HG02759 (cell line): ENCODE measurements around the gene GPC6.
"Not testable (repeated sequence)": the region's sequence is repeated elsewhere in the genome, so short reads cannot be mapped to it uniquely, and the experiment has no call there.

Experiments
- ATAC-seq: cut with Tn5 transposase; IDR thresholded peaks from one replicate; pipeline ENCODE4 v1.9.1; 2021; ENCODE audit warnings: mild to moderate bottlenecking, moderate library complexity; ENCODE audit not compliant: unreplicated experiment

The GPC6 gene

DNA sequence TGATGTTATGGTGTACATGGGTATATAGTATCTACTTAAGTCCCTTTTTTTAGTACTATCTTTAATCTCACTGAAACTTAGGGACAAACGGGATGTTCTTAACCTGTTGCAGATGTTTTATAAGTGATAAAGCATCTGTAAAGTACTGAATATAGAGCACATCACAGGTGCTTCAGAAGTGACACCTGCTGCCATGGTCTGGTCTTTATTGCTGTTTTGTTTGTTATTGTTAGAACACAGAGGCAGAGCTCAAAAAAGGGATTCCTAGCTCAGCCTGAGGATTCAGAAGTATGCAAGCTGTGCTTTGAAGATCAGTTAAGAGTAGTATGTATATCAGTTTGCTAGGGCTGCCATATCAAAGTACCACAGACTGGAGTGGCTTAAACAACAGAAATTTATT is 1033.4 kb downstream of the GPC6 start:
- no peak for ATAC-seq

DNA sequence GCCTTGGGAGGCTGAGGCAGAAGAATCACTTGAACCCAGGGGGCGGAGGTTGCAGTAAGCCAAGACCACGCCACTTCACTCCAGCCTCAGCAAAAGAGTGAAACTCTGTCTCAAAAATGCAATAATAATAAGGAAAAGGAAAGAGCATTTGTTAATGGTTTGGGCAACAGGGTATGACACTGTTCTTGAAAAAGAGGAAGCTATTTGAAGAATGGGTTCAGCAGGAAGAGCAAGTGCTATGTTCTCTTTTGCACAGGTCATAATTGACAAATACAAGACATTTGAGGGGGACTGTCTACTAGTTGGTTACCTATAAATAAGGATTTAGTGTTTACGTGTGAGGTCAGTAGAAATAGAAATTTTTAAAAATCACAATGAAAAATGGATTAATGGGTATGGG is 1034.6 kb downstream of the GPC6 start:
- ATAC-seq, result no peak

GRCh38 chr13:94263038-94263437 is 1036.4 kb downstream of the GPC6 start:
- ATAC-seq, result no peak

DNA sequence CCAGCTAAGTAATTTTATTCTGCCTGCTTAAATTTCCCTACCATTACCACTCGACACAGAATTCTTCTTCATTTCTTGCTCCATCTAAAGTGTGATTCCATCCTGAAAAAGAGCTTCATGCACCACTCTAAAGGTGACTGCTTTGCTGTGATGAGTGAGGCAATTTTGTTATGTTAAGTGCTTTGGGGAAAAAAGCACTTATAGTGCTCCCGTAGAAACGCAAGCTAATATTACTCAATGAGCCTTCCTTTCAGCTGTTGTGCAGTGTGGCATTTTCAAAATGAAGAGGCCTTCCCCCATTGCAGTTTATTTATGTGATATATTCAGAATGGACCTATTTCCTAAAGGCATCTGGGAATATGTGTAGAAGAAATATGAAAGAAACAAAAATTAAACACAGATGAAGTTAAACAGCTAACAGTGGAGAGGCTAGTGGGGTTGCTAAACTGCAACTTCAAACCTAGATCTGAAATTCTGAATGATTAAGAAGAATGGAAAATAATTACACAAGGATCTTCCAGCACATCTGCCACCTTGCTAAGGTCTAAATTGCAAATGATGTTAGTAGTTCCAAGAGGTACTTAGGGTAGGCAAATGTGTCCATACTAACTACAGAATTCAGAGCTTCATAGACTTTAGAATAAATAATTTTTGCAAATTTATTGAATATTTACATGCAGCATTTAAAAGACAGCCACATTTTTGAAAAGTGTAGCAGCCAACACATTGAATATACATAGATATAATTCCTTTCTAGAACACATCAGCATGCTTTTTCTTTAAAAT is 1041.2 kb downstream of the GPC6 start:
- ATAC-seq, result no peak

DNA sequence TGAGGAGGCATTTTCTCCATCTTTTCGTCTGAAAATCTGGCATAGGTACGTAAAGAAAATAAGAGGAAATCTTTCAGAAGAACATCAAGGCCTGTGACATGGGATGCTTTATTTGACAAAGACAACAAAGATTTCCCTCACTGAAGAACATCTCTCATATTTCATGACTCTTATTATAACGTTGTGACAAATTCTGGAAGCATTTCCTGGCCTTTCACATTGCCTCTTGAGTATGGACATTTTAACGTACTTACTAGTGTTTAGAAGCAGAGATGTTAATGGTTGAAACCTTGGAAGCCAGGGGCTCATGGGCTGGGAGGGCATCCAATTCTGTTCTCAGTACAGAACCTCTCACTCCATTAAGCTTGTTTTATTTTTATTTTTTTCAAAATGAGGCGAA is 1042.1 kb downstream of the GPC6 start:
- no peak for ATAC-seq

- no peak for ATAC-seq
Observed at GRCh38 chr13:94269557-94269956, 1043.0 kb downstream of the GPC6 start.

DNA sequence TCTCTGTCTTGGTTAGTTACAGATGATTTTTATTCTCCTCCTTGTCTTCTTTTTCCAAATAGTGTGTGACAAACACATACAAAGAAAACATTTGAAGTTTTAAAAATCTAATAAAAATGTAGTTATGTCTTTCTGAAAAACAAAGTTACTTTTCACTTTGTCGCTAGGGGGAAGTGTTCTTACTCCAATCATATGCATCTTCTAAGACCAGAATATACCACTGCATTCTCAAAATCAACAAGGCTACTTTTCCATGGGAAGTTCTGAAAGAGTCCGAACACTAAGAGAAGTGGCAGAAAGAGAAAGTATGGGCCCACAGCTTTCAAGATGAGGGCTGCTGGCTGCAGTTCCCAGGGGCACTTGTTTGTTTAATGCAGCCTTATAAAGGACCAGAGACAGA is 1043.9 kb downstream of the GPC6 start:
- ATAC-seq, result no peak

- no peak for ATAC-seq
Observed at GRCh38 chr13:94272038-94272437, 1045.4 kb downstream of the GPC6 start.

GRCh38 chr13:94280349-94280748 is 1053.7 kb downstream of the GPC6 start:
- ATAC-seq, result no peak

GRCh38 chr13:94280845-94281244 is 1054.2 kb downstream of the GPC6 start:
- no peak for ATAC-seq

DNA sequence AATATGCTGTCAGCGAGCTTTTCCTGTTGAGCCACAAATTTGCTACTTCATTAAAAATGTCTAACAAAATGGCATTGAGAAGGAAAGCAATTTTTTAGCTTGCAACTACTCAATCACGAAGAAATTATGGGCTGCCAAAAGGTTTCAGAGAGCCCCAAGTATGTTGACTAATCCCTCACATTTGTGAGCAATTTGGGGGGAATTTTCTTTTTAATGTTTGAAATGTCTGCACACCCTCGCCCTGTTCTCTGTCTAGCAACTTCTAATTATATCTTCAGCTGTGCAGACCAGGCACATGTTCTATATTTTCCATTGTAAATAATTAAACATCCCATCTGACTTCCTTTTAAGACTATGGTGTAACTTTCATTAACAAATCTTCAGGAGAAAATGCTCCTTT is 1060.0 kb downstream of the GPC6 start:
- no peak for ATAC-seq

DNA sequence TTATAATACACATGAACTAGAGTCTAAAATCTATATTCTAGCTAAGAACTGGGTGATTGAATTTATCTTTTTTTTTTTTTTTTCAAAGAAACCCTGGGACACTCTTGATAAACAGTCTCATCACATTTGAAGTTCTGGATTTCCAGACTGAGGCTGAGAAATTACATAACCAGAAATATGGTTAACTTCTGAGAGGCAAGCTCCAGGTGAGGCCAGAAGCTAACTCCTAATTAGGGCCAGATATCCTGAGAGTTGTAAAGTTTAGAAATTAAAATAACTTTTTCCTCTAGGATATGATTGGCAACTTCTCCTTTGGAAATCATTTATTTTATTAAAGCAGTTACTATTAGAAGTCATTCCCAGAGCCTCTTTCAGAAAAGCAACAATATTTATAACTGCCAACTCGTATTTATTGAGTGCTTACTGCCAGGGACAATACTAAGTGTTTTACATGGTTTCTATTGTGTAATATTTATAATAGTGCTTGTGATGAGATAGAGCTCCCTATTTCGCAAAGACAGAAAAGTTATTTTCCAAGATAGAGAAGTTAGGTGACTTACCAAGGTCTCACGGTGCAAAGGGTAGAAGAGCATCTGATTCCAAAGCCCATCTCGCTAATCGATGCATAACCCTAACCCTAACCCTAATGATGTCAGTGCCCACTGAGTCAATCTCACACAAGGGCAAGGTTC is 1065.2 kb downstream of the GPC6 start:
- ATAC-seq, result no peak

DNA sequence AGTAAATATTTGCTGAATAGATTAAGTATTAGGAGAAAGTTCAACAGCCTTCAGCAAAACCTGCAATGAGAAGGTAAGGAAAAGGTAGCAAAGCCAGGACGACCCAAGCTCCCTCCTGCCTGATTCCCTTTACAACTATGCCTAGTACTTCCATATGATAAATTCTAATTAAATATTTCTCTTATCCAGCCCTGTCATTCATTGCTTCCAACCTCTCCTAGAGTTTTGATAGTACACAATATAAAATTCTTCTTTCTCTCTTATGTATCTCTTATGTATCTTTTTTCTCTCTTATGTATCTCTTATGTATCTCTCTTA is 1065.7 kb downstream of the GPC6 start:
- ATAC-seq, result no peak

DNA sequence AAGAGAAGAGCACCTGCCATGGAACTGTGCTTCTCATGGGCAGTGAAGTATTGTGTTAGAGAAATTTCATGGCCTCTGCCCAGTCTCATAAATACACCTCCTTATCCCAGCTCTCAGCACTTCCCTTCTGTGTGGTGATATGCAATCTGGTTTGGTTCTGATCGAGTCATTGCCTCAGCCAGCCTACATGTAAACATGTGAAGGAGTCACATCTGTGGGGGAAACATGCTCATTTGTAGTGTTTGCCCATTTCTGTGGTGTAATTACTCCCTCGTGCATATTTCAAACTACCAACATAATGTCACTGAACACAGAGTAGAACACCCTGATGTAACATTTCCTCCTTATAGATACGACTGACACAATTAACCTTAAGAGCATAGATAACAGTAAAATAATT is 1069.9 kb downstream of the GPC6 start:
- no peak for ATAC-seq

- no peak for ATAC-seq
Observed at GRCh38 chr13:94298346-94298745, 1071.7 kb downstream of the GPC6 start.

DNA sequence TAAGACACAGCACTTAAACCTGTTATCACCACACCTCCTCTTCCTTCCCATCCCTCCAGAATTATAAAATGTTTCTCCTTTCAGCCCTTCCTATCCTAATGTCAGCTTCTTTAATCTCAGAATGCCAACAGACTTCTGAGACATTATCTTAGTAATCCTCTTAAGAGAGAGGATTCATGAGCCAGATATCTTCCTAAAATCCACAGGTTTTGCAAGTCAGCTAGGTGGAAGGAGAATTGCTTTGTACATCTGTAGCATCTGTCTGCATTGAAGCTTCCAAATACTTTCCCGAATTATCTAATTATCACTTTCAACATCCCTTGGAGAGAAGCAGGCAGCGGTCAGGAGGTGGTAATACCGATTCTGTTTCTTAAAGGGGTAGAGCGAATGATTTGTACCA is 1073.8 kb downstream of the GPC6 start:
- ATAC-seq, result no peak

- no peak for ATAC-seq
Observed at GRCh38 chr13:94301487-94301886, 1074.9 kb downstream of the GPC6 start.

- ATAC-seq, result not testable (repeated sequence)
Observed at GRCh38 chr13:94302847-94303565, 1076.4 kb downstream of the GPC6 start.

GRCh38 chr13:94303644-94304174 is 1077.1 kb downstream of the GPC6 start:
- ATAC-seq, result no peak

GRCh38 chr13:94305033-94305432 is 1078.4 kb downstream of the GPC6 start:
- no peak for ATAC-seq

DNA sequence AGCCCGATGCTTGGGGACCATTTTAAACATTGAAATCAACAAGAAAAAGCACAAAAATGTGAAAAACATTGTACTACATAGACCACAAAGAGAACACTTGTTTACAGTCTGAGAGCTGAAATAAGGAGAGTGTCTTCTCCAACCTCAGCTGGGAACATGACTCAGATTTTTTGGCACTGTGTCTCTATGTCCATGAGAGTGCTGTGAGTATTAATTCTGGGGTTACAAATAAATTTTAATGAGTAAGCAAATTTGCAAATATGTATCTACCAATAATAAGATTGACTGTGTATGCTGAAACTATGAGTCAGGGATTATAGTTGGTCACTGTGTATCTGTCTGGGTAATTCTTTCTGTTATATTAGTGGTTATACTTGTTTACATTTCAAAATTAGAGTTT is 1078.9 kb downstream of the GPC6 start:
- ATAC-seq, result no peak

DNA sequence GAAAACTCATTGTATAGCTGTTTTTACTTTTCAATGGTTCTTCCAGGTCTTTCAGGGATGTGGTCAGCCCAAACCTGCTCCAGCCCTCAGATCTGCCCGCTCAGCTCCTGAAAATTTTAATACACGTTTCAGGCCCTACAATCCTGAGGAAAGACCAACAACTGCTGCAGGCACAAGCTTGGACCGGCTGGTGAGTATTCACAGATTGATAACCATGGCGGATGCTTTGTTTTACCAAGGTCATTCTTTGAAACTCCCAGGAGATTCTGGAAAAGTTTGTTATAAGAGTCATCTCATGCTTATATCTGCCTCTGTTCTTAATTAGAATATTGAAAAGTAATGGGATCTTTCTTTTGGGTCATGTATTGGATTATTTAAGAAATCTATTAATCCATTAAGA is 1079.3 kb downstream of the GPC6 start:
- no peak for ATAC-seq
